GM12801 (cell line): Measurements from ENCODE around the gene CALD1.

Experiments used
- CTCF ChIP-seq: IDR thresholded peaks from one replicate; pipeline ENCODE4 v1.5.1; 2011; ENCODE audit warnings: control low read depth; ENCODE audit not compliant: insufficient read length; ENCODE audit errors: extremely low read depth

Gene CALD1

DNA sequence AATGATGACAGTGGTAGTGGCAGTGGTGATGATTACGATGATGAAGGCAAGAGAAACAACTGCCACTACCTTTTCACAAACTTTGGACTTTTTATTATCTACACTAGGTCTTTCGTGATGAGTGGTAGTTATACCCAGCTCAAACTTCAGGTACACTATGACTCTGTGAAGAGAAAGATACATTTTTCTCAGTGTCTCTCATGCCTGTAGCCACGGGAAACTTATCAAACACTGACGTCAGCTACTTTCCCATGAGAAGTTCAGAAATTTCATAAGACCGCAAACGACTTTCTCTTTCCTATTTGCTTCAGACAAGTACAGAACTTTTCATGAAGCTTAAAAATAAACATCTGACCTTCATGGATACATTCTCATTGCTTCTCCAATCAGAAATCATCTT lies 57.0 kb downstream of the CALD1 start:
- TF ChIP-seq CTCF: no peak

- no peak for TF ChIP-seq CTCF
Observed at GRCh38 chr7:134839298-134839697, 59.9 kb downstream of the CALD1 start.

DNA sequence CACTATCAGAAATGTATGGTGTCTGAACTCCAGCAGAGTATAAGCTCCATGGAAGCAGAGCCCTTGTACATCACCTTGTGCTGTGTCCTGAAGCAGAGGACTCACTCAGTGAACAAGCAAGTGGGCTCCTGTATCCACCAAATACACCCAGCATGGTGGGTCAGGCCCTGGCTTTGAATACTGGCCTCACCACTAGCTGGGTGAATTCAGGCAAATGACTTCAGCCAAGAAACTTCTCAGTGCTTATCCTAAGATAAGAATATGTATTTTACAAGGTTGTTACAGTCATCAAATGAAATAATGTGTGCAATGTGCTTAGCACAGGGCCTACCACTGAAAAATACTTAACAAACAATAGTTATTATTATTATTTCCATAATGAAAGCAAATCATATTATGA lies 62.6 kb downstream of the CALD1 start:
- TF ChIP-seq CTCF: no peak

DNA sequence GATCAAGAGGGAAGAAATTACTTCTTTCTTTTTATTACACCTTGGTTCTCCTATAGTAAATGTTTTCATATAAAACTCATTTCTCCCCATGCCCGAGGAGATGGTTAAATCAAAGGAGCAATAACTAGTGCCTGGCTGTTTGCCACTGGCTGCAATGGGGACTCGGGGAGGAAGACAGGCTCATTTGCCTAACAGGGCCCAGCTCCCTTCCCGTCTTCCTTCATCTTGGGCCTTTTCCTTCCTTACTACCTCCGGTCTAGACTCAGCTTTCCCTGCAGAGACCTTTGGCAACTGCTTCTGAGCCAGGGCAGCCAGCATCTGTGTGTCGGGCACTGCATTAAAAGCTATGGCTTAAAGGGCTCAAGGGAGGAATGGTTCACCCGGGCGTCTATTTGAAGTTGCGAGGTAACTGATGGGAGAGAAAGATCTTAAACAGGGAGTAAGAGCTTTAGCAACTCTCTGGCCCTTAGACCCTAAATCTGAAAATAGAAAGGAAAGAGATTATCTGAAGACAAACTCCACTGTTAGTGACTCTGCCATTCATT lies 63.5 kb downstream of the CALD1 start:
- no peak for TF ChIP-seq CTCF

DNA sequence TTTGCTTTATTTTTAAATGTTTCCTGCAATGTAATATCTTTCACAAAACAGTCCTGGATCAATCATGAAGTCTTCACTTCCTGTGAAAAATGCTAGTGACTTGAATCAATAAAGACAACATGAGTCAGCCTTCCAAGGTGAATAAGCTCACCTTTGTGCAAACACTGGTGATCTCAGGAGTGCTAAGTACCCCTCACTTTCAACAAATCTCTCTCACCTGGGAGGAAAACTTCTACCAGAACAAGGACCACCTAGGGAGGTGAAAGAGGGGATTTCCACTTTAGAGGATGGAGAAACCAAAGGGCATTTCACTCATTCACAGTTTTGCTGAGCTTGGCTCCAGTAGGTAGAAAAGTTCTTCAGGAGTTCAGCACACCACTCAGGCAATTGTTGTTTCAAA lies 64.8 kb downstream of the CALD1 start:
- no peak for TF ChIP-seq CTCF

DNA sequence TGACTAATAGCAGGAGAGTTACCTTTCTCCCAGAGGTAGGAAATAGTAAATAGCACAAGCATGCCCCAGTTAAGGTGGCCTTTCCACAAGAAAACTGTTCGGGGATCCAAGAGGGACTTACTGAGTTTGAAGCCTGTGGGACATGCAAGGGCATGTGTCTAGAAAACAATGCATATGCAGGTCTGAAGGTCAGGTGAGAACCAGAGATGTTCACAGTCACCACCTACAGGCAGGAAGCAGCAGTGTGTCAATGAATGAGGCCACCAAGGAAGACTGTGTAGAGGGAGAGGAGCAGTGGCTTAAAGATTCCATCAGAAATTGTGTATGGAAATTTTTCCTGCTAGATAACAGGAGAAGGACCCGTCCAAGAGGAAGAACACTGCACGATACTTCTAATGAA lies 66.0 kb downstream of the CALD1 start:
- TF ChIP-seq CTCF: no peak

DNA sequence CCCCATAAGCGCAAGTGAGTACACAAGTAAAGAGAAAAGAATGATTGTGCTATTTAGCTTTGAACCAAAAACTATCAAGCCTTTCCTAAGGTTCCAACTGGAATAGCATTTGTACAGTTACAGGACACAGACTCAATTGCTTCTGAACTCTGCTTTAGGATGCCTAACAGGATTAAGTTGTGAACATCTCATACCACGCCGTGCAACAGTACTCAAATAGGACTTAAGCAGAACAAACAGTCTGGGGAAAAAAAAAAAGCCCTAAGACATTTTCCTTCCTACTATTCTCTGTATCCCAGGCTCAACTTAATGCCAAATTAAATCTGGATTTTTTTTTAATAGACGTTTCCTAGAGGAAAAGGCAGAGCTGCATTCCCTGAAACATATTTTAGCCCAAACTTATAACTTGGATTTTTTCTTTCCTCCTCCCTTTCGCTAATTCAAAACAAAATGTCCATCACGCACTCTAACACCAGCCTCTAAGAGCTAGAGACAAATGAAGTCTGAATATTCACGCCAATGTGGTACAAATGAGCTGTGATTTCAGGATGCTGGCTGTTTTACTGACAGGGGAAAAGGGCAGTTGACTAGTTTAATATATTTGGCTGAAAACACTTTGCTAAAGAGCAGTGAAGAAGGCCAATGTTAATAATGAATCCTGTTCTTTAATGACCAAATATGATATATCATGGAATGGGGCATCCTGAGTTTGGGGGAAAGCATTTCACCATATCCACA lies 68.6 kb downstream of the CALD1 start:
- TF ChIP-seq CTCF: no peak
